Measurements from ENCODE around the gene OPA1. TPM values are rescaled to one million over a fixed set of nuclear protein-coding genes. Genes with fewer than 3 reads are reported as not detected.
"Not testable (repeated sequence)": the region's sequence is repeated elsewhere in the genome, so short reads cannot be mapped to it uniquely, and the experiment has no call there.

The OPA1 gene
- total RNA-seq, 1 donor from 2014 or later = 19.5 TPM

DNA sequence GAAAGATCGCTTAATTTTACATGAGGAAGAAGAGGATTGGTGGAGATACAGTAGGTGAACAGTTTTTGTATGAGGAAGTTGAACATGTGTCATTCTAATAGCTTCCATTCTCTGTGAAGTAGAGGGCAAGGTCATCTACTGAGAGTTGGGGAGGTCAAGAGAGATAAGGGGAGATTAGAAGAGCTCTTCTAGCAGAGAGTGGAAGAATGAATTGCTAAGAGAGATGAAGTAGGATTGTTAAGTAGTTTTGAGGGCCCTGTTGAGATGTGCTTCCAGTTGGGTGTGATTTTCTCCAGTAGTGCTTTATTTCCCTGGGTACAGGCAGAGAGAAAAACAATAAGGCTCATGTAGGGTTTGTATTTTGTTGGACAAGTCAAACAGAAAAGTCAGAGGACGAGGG lies 5.2 kb downstream of the OPA1 start:
- no peak overlapping the region for H3K27ac ChIP-seq
- peaks cover 4 to 19% of the 10 kb centered on the region in 2 donors for H3K4me1 ChIP-seq
- H3K9me3 ChIP-seq = no peaks in the 10 kb centered on the region
- TF ChIP-seq, protein P1, sequence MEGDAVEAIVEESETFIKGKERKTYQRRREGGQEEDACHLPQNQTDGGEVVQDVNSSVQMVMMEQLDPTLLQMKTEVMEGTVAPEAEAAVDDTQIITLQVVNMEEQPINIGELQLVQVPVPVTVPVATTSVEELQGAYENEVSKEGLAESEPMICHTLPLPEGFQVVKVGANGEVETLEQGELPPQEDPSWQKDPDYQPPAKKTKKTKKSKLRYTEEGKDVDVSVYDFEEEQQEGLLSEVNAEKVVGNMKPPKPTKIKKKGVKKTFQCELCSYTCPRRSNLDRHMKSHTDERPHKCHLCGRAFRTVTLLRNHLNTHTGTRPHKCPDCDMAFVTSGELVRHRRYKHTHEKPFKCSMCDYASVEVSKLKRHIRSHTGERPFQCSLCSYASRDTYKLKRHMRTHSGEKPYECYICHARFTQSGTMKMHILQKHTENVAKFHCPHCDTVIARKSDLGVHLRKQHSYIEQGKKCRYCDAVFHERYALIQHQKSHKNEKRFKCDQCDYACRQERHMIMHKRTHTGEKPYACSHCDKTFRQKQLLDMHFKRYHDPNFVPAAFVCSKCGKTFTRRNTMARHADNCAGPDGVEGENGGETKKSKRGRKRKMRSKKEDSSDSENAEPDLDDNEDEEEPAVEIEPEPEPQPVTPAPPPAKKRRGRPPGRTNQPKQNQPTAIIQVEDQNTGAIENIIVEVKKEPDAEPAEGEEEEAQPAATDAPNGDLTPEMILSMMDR (IDR thresholded peaks at IDR 0.05) = no peak
- no peak for DNase-seq (ENCODE audit: low spot score in 2 of 2)
- H3K4me3 ChIP-seq = no peak overlapping the region
- no peaks in the 10 kb centered on the region for H3K27me3 ChIP-seq
- peaks cover 0 to 3% of the 10 kb centered on the region in 2 donors for H3K36me3 ChIP-seq
- intact Hi-C loops (cut with DNase I) = loop anchor here (10.0 kb wide), 2 partner anchors 677 to 683 kb away; partner anchors contain the start of gene MB21D2

DNA sequence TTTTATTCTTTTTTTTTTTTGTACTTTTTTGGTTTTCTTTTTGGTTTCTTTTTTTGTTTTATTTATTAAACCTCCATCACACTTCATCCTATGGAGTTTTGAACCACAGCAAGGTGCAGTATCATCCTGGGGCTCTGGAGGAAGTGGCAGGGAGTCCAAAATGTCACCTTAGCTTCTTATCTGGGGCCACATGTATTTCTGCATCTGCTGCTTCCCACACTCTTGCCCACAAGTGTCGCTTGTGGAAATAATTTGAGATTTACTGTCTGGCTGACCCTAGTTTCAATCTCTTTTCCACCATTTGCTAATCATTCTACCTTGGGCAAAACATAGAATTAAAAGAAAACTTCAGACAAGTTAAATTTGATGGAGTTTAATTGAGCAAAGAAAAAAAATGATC lies 6.4 kb downstream of the OPA1 start:
- TF ChIP-seq, protein P1 (IDR thresholded peaks at IDR 0.05) = no peak
- intact Hi-C loops (cut with DNase I) = loop anchor here (10.0 kb wide), 2 partner anchors 675 to 685 kb away; partner anchors contain the start of gene MB21D2
- no peak overlapping the region for H3K4me3 ChIP-seq
- peaks cover 0 to 3% of the 10 kb centered on the region in 2 donors for H3K36me3 ChIP-seq
- no peaks in the 10 kb centered on the region for H3K9me3 ChIP-seq
- no peak for DNase-seq (ENCODE audit: low spot score in 2 of 2)
- no peak overlapping the region for H3K27ac ChIP-seq
- peaks cover under 1 to 16% of the 10 kb centered on the region in 2 donors for H3K4me1 ChIP-seq
- no peaks in the 10 kb centered on the region for H3K27me3 ChIP-seq

DNA sequence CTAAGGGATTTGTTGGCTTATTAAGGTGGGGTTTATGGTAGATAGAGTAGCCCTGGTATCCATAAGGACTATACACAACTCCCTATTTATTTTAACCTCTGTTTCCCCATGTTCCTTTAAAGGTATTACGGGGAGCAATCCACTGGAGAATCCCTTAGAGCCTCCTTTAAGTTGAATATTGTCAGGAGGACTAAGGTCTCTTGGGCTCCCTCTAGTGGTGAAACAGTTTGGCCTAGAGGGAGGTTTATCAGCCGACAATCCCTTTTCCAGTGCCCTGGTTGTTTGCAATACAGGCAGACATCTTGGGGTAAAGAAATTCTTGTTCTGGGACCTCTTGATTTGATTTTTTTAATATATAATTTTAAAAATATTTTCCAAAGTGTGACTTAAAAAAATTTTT lies 12.9 kb downstream of the OPA1 start:
- peak in 1 of 2 donors; percentile 66 for DNase-seq (ENCODE audit: low spot score in 2 of 2)
- peaks cover 0 to 10% of the 10 kb centered on the region in 2 donors for H3K4me1 ChIP-seq
- H3K27me3 ChIP-seq = no peaks in the 10 kb centered on the region
- H3K27ac ChIP-seq = no peak overlapping the region
- no peaks in the 10 kb centered on the region for H3K9me3 ChIP-seq
- TF ChIP-seq, protein P1 (IDR thresholded peaks at IDR 0.05) = peak in 2 of 3 experiments; percentile 65 to 70
- H3K4me3 ChIP-seq = no peak overlapping the region
- intact Hi-C loops (cut with DNase I) = no loop called here
- no peaks in the 10 kb centered on the region for H3K36me3 ChIP-seq

DNA sequence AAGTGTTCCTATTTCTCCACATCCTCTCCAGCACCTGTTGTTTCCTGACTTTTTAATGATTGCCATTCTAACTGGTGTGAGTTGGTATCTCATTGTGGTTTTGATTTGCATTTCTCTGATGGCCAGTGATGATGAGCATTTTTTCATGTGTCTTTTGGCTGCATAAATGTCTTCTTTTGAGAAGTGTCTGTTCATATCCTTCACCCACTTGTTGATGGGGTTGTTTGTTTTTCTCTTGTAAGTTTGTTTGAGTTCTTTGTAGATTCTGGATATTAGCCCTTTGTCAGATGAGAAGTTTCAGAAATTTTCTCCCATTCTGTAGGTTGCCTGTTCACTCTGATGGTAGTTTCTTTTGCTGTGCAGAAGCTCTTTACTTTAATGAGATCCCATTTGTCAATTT lies 13.9 kb downstream of the OPA1 start:
- H3K4me1 ChIP-seq; intact Hi-C loops (cut with DNase I); H3K9me3 ChIP-seq; H3K4me3 ChIP-seq; H3K27ac ChIP-seq; H3K27me3 ChIP-seq; H3K36me3 ChIP-seq; DNase-seq (ENCODE audit: low spot score in 2 of 2): not testable (repeated sequence)

- DNase-seq (ENCODE audit: low spot score in 2 of 2); H3K4me1 ChIP-seq; intact Hi-C loops (cut with DNase I); H3K9me3 ChIP-seq; H3K4me3 ChIP-seq; H3K27me3 ChIP-seq; H3K27ac ChIP-seq; H3K36me3 ChIP-seq: not testable (repeated sequence)
These were observed 17.5 kb downstream of the OPA1 start for GRCh38 chr3:193610516-193610915.

DNA sequence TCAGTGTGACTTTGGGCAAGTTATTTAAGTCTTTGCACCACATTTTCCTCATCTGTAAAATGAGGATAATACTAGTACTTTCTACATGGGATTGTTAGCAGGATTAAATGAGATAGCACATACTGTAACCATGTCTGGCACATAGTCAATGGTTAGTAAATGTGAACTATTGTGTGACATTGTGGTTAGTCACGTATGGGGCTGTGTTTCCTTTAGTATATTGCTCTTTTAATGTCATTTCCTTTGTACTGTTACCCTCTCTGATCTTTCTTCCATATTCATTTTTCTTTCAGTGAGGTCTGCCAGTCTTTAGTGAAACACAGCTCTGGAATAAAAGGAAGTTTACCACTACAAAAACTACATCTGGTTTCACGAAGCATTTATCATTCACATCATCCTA lies 21.4 kb downstream of the OPA1 start:
- intact Hi-C loops (cut with DNase I) = no loop called here
- Histone ChIP-seq H3K9me3 (peaks cover 0 to 3% of the 10 kb centered on the region in 2 donors), H3K27me3 (no peaks in the 10 kb centered on the region), H3K36me3 (peaks cover 13 to 28% of the 10 kb centered on the region in 2 donors), H3K4me1 (no peaks in the 10 kb centered on the region), H3K27ac (no peak overlapping the region), H3K4me3 (no peak overlapping the region)
- TF ChIP-seq, protein P1 (IDR thresholded peaks at IDR 0.05) = no peak
- no peak for DNase-seq (ENCODE audit: low spot score in 2 of 2)

DNA sequence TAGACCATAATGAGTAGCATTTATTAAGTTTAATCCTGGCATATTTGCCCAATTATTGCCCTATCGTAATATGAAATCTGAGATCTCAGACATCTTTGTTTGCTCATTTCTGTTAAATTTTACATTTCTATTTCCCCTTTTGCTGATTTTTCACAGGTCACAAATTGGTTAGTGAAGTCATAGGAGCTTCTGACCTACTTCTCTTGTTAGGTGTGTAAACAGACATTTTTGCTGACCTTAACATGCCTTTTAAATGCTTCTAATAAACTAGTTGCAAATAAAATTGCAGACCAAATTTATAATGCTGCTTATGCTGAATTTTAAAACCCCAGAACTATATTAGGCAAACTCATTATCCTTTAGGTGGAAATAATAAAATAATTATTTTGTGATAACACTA lies 24.6 kb downstream of the OPA1 start:
- Histone ChIP-seq H3K36me3 (peaks cover 13 to 39% of the 10 kb centered on the region in 2 donors), H3K4me3 (no peak overlapping the region), H3K9me3 (peaks cover 0 to 2% of the 10 kb centered on the region in 2 donors), H3K4me1 (no peaks in the 10 kb centered on the region), H3K27ac (no peak overlapping the region), H3K27me3 (no peaks in the 10 kb centered on the region)
- intact Hi-C loops (cut with DNase I) = no loop called here
- TF ChIP-seq, protein P1 (IDR thresholded peaks at IDR 0.05) = no peak
- no peak for DNase-seq (ENCODE audit: low spot score in 2 of 2)

Measured in ascending aorta (tissue), 2 donors.